Stomach (tissue), 4 donors: Measurements from ENCODE around the gene TPSAB1.

ENCODE experiments used
- POLR2A ChIP-seq, 4 donors: fragments of 450-650 bp; IDR thresholded peaks; one replicate each; pipeline ENCODE4 v1.6.1; 2016; ENCODE audit warnings: antibody characterized with exemption in 4 of 4, control low read depth in 2 of 4, mild to moderate bottlenecking in 1 of 4, moderate library complexity in 1 of 4
- POLR2AphosphoS5 ChIP-seq, 3 donors: sonication (generic); formaldehyde crosslinking; IDR thresholded peaks; one replicate each; pipeline ENCODE4 v1.6.1; 2016; ENCODE audit warnings: antibody characterized with exemption in 3 of 3
- TF ChIP-seq, protein P1 (sequence below), 7 experiments: fragments of 450-650 bp in 4 of 7; fragments of 200-600 bp in 3 of 7; sonication (generic) in 3 of 7; IDR thresholded peaks; one replicate each; pipeline ENCODE4 v1.5.1; 2016 to 2019; ENCODE audit warnings: antibody characterized with exemption in 7 of 7, control low read depth in 2 of 7, mild to moderate bottlenecking in 1 of 7

DNA sequence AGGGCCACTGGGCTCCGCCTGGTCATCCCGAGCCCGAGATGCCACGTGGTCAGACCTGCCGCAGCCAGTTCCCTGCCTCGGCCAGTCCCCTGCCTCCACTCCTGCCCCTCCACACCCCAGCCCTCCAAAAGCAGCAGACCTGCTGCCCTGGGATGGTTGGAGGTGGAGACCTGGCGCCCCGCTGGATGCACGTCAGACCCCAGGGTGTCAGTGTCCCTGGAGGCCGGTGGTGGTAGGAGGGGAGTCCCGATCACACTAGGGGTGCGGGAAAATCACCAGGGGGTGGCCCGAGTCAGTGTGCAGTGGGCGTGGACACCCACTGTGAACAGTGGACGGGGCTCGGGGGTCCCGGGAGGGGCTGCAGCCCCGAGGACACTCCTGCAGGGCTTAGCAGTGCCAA lies 42.3 kb upstream of the TPSAB1 start:
- TF ChIP-seq, protein P1, sequence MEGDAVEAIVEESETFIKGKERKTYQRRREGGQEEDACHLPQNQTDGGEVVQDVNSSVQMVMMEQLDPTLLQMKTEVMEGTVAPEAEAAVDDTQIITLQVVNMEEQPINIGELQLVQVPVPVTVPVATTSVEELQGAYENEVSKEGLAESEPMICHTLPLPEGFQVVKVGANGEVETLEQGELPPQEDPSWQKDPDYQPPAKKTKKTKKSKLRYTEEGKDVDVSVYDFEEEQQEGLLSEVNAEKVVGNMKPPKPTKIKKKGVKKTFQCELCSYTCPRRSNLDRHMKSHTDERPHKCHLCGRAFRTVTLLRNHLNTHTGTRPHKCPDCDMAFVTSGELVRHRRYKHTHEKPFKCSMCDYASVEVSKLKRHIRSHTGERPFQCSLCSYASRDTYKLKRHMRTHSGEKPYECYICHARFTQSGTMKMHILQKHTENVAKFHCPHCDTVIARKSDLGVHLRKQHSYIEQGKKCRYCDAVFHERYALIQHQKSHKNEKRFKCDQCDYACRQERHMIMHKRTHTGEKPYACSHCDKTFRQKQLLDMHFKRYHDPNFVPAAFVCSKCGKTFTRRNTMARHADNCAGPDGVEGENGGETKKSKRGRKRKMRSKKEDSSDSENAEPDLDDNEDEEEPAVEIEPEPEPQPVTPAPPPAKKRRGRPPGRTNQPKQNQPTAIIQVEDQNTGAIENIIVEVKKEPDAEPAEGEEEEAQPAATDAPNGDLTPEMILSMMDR (IDR thresholded peaks at IDR 0.05) = no peak
- TF ChIP-seq POLR2AphosphoS5 (IDR thresholded peaks at IDR 0.05) = no peak
- no peak for TF ChIP-seq POLR2A (IDR thresholded peaks at IDR 0.05)
